Neuronal stem cell (in vitro differentiated cells): Measurements from ENCODE around the gene UBE2J2.
"Not testable (repeated sequence)": the region's sequence is repeated elsewhere in the genome, so short reads cannot be mapped to it uniquely, and the experiment has no call there.

Experiments used
- DNase-seq: peaks from one replicate; pipeline ENCODE4 v3.0.0-alpha.2; 2013; ENCODE audit warnings: low spot score
- H2AFZ ChIP-seq: one replicate; pipeline ENCODE4 v1.6.1; 2013; ENCODE audit warnings: mild to moderate bottlenecking, low read length, inconsistent platforms
- H2AK5ac ChIP-seq: 2 replicates; pipeline ENCODE4 v1.6.1; 2013; ENCODE audit warnings: low read depth, mild to moderate bottlenecking, inconsistent platforms, low read length, moderate library complexity, mixed read lengths
- H2BK120ac ChIP-seq: 2 replicates; pipeline ENCODE4 v1.6.1; 2013; ENCODE audit warnings: low read depth, mild to moderate bottlenecking, inconsistent platforms, low read length, moderate library complexity, mixed read lengths
- H2BK12ac ChIP-seq: one replicate; pipeline ENCODE4 v1.6.1; 2013; ENCODE audit warnings: low read length, inconsistent platforms
- H2BK15ac ChIP-seq: 2 replicates; pipeline ENCODE4 v1.6.1; 2013; ENCODE audit warnings: mild to moderate bottlenecking, low read length, inconsistent platforms, mixed read lengths
- H2BK5ac ChIP-seq: one replicate; pipeline ENCODE4 v1.6.1; 2013; ENCODE audit warnings: inconsistent platforms, mild to moderate bottlenecking, low read length, moderate library complexity
- H3K14ac ChIP-seq: one replicate; pipeline ENCODE4 v1.6.1; 2013; ENCODE audit warnings: low read length, inconsistent platforms
- H3K18ac ChIP-seq: 2 replicates; pipeline ENCODE4 v1.6.1; 2013; ENCODE audit warnings: low read length, inconsistent platforms
- H3K23ac ChIP-seq: 2 replicates; pipeline ENCODE4 v1.6.1; 2013; ENCODE audit warnings: low read depth, mild to moderate bottlenecking, mixed read lengths, low read length, inconsistent platforms; ENCODE audit not compliant: poor library complexity
- H3K27ac ChIP-seq: replicated peaks from 3 replicates; pipeline ENCODE4 v1.5.1; 2013; ENCODE audit warnings: low read length, inconsistent platforms
- H3K27me3 ChIP-seq, 3 experiments: 2 replicates each; pipeline ENCODE4 v1.6.1; 2013; ENCODE audit warnings: low read length in 3 of 3, mild to moderate bottlenecking in 2 of 3, inconsistent platforms in 1 of 3, low read depth in 1 of 3, mixed read lengths in 1 of 3, moderate library complexity in 1 of 3; ENCODE audit not compliant: control insufficient read depth in 3 of 3, insufficient read depth in 3 of 3
- H3K36me3 ChIP-seq, 2 donors: replicated peaks in 1 of 2; 2 replicates each; pipeline ENCODE4 v1.6.1; 2013; ENCODE audit warnings: low read length in 2 of 2; ENCODE audit not compliant: control insufficient read depth in 2 of 2, insufficient read depth in 2 of 2
- H3K4ac ChIP-seq: 2 replicates; pipeline ENCODE4 v1.6.1; 2013; ENCODE audit warnings: inconsistent platforms, mild to moderate bottlenecking, low read length, moderate library complexity
- H3K4me1 ChIP-seq, 2 donors: 1 replicate in 1 of 2; 2 replicates in 1 of 2; pipeline ENCODE4 v1.6.1; 2013; ENCODE audit warnings: low read length in 2 of 2, low read depth in 1 of 2; ENCODE audit not compliant: control insufficient read depth in 2 of 2, insufficient read depth in 1 of 2
- H3K4me2 ChIP-seq: one replicate; pipeline ENCODE4 v1.6.1; 2013; ENCODE audit warnings: mild to moderate bottlenecking, low read length, inconsistent platforms; ENCODE audit not compliant: insufficient read depth, poor library complexity, severe bottlenecking
- H3K4me3 ChIP-seq, 2 donors: 2 replicates each; pipeline ENCODE4 v1.5.1; 2013; ENCODE audit warnings: low read length in 2 of 2, mild to moderate bottlenecking in 2 of 2, inconsistent platforms in 1 of 2, moderate library complexity in 1 of 2
- H3K79me1 ChIP-seq: one replicate; pipeline ENCODE4 v1.6.1; 2013; ENCODE audit warnings: low read depth, mild to moderate bottlenecking, inconsistent platforms, low read length, moderate library complexity
- H3K9ac ChIP-seq: one replicate; pipeline ENCODE4 v1.6.1; 2013; ENCODE audit warnings: mild to moderate bottlenecking, low read depth, low read length, inconsistent platforms; ENCODE audit not compliant: poor library complexity
- H3K9me3 ChIP-seq, 2 donors: replicated peaks in 1 of 2; 2 replicates each; pipeline versions ENCODE3 to v1.6.1; 2013; ENCODE audit warnings: low read length in 2 of 2, mild to moderate bottlenecking in 2 of 2, inconsistent platforms in 1 of 2, low read depth in 1 of 2, mixed read lengths in 1 of 2, moderate library complexity in 1 of 2; ENCODE audit not compliant: control insufficient read depth in 2 of 2, insufficient read depth in 1 of 2
- H4K8ac ChIP-seq: one replicate; pipeline ENCODE4 v1.6.1; 2013; ENCODE audit warnings: low read depth, mild to moderate bottlenecking, inconsistent platforms, low read length, moderate library complexity
- H4K91ac ChIP-seq: one replicate; pipeline ENCODE4 v1.6.1; 2013; ENCODE audit warnings: low read length, low read depth, mild to moderate bottlenecking, inconsistent platforms; ENCODE audit not compliant: poor library complexity
- WGBS, 2 donors: extraction: QIAGEN DNeasy Blood & Tissue Kit; methylation state at CpG; one replicate each; pipeline ENCODE4 v1.1.7; 2013; ENCODE audit warnings: missing lambda C conversion rate in 2 of 2, mixed read lengths in 1 of 2; ENCODE audit not compliant: insufficient read length in 2 of 2, insufficient replicate concordance in 1 of 2; ENCODE audit errors: extremely low coverage in 2 of 2; 5-methylcytosine and 5-hydroxymethylcytosine counted together

UBE2J2 gene

DNA sequence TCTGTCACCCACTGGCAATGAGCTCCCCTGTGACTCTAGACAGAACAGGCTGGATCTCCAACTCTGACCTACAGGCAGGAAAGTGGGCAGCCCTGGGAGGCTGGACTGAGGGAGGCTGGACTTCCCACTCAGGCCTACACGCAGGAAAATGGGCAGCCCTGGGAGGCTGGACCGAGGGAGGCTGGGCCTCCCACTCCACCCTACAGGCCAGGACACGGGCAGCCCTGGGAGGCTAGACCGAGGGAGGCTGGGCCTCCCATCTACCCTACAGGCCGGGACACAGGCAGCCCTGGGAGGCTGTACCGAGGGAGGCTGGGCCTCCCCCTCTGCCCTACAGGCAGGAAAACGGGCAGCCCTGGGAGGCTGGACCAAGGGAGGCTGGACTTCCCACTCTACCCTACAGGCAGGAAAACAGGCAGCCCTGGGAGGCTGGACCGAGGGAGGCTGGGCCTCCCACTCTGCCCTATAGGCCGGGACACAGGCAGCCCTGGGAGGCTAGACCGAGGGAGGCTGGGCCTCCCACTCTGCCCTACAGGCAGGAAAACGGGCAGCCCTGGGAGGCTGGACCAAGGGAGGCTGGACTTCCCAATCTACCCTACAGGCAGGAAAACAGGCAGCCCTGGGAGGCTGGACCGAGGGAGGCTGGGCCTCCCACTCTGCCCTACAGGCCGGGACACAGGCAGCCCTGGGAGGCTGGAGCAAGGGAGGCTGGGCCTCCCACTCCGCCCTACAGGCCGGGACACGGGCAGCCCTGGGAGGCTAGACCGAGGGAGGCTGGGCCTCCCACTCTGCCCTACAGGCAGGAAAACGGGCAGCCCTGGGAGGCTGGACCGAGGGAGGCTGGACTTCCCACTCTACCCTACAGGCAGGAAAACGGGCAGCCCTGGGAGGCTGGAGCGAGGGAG lies 25.4 kb downstream of the UBE2J2 start:
- H2BK5ac ChIP-seq, H2BK12ac ChIP-seq, H3K27ac ChIP-seq, H4K91ac ChIP-seq, DNase-seq, H3K4me1 ChIP-seq, H3K9ac ChIP-seq, H2BK120ac ChIP-seq, H2BK15ac ChIP-seq, H3K9me3 ChIP-seq, H3K4ac ChIP-seq, H3K79me1 ChIP-seq, H4K8ac ChIP-seq, H3K36me3 ChIP-seq, H2AFZ ChIP-seq, H3K4me2 ChIP-seq, H3K18ac ChIP-seq, H3K4me3 ChIP-seq: not testable (repeated sequence)
- WGBS, 2 donors = no CpG with 5 or more reads among the region's 21 CpGs
- H3K27me3 ChIP-seq = peaks cover 0 to 21% (median 17%) of the 10 kb centered on the region in 3 experiments
- peak overlapping the region; percentile 73 for H3K23ac ChIP-seq
- H2AK5ac ChIP-seq = peak overlapping the region; percentile 86
- peak overlapping the region; percentile 6 for H3K14ac ChIP-seq

DNA sequence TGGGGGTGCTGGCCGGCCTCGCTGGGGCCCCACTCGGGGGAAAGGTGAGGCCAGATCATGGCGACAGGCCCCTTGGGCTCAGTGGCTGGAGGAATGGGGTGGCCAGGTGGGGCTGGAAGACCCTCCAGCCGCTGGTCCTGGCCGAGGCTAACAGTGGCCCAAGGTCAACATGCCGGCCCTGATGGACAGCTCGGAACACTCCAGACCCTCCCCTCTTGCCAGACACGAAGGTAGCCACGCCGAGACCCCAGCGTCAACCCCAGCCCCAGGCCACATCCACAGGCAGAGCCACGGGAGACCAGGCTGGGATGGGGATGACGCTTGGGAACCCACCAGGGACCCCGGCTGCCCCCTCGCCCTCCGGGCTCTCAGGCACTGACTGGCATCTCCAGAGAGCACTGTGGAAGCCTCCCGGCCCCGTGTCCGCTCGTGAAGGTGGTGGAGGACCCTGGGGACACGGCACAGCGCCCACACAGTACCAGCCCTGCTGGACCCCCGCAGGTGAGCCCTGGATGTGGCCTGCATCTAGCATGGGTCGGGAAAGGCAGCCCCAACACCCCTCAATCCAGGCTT lies 26.2 kb downstream of the UBE2J2 start:
- Histone ChIP-seq H3K36me3 (peaks cover 0 to under 1% of the 10 kb centered on the region in 2 donors), H3K18ac (peak overlapping the region; percentile 94), H3K4ac (no peak overlapping the region), H3K4me1 (peaks cover 3 to 10% of the 10 kb centered on the region in 2 donors), H4K91ac (no peak overlapping the region), H3K27ac (no peak overlapping the region), H2BK15ac (peak overlapping the region; percentile 33), H3K9me3 (no peaks in the 10 kb centered on the region), H3K23ac (peak overlapping the region; percentile 73), H2BK5ac (no peak overlapping the region), H2BK12ac (no peak overlapping the region), H3K14ac (no peak overlapping the region), H3K4me3 (no peak overlapping the region), H3K9ac (peak overlapping the region; percentile 84), H3K79me1 (peaks cover under 1% of the 10 kb centered on the region), H3K4me2 (peak overlapping the region; percentile 54), H4K8ac (peak overlapping the region; percentile 17), H2AFZ (no peak overlapping the region), H2AK5ac (peak overlapping the region; percentile 86), H2BK120ac (no peak overlapping the region), H3K27me3 (peaks cover 0 to 21% (median 17%) of the 10 kb centered on the region in 3 experiments)
- no CpG with 5 or more reads among the region's 25 CpGs for WGBS, 2 donors
- DNase-seq = no peak

DNA sequence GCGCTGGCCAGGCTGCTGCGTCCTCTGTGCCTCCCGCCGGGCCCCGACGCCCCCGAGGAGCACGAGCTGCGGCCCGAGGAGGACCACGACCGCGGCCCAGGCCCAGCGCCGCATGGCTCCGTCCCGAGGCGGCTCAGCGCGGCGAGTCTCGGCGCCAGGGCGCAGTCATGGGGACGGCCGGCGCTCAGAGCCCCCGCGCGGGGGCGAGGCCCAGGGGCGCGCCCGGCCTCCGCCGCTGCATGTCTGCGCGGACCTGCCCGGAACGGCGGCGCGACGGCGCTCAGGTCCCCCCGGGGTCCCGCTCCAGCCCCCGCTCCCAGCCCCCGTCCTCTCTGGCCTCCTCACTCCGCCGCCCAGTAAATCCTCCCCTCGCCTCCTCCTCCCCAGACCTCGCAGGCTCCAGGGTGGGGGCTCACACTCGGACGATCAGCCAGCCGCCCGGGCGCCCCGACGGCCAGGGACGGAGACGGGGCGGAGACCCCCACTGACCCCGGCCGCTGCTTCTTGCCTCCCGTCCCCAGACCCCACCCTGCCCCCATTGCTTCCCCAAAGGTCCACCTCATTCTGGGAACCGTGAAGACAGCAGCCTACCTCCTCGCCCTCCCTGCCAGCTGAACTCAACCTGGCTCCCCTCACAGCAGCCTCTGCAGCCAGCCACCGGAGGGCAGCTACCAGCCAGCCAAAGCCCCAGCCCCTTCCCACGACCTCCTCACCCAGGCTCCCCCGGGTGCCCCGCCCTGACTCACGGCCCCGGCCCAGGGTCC lies 26.9 kb downstream of the UBE2J2 start, which contains the start of gene C1QTNF12:
TSS of gene C1QTNF12 (minus strand) at position 146 of the 764 bp plus-strand sequence. CDS start at position 114, 32 bp downstream.
- peak within 1 kb of the TSS; percentile 61 for H2BK120ac ChIP-seq
- peaks cover under 1% of the 10 kb centered on the region for H3K79me1 ChIP-seq
- no peak within 1 kb of the TSS for H4K91ac ChIP-seq
- H3K18ac ChIP-seq = peak within 1 kb of the TSS; percentile 94
- no CpG with 5 or more reads among the region's 74 CpGs for WGBS, 2 donors
- peak within 1 kb of the TSS; percentile 33 for H2BK15ac ChIP-seq
- no peaks in the 10 kb centered on the region for H3K9me3 ChIP-seq
- peak within 1 kb of the TSS; percentile 94 for H2AK5ac ChIP-seq
- H3K4me3 ChIP-seq = peak within 1 kb of the TSS in 1 of 2 donors; percentile 54
- peak within 1 kb of the TSS; percentile 82 for H2BK12ac ChIP-seq
- H3K36me3 ChIP-seq = no peaks in the 10 kb centered on the region
- H2BK5ac ChIP-seq = peak within 1 kb of the TSS; percentile 66
- H3K4me2 ChIP-seq = peak within 1 kb of the TSS; percentile 54
- H3K27me3 ChIP-seq = peaks cover 0 to 21% (median 17%) of the 10 kb centered on the region in 3 experiments
- H4K8ac ChIP-seq = peak within 1 kb of the TSS; percentile 17
- H3K4me1 ChIP-seq = peaks cover 3 to 10% of the 10 kb centered on the region in 2 donors
- peak within 1 kb of the TSS; percentile 91 for H3K23ac ChIP-seq
- no peak within 1 kb of the TSS for H3K4ac ChIP-seq
- peak within 1 kb of the TSS; percentile 84 for H3K9ac ChIP-seq
- no peak for DNase-seq
- H2AFZ ChIP-seq = peak within 1 kb of the TSS; percentile 11
- H3K14ac ChIP-seq = peak within 1 kb of the TSS; percentile 38
- H3K27ac ChIP-seq = no peak within 1 kb of the TSS
